GM12864 (cell line): ENCODE results near the gene NTSR1.

Experiments used
- DNase-seq: peaks from one replicate; pipeline ENCODE4 v3.0.0-alpha.2; 2011; ENCODE audit warnings: low read depth
- H3K4me3 ChIP-seq: 2 replicates; pipeline ENCODE4 v1.5.1; 2011; ENCODE audit warnings: mild to moderate bottlenecking, low read depth, low read length, control low read depth
- CTCF ChIP-seq: IDR thresholded peaks from 2 replicates; pipeline ENCODE4 v1.5.1; 2011; ENCODE audit warnings: low read depth, mild to moderate bottlenecking, moderate library complexity, low read length, control low read depth, inconsistent platforms; ENCODE audit errors: missing control alignments

The NTSR1 gene

GRCh38 chr20:62697468-62697912 lies 11.1 kb upstream of the NTSR1 start:
- no peak overlapping the region for H3K4me3 ChIP-seq
- DNase-seq, result no peak
- TF ChIP-seq CTCF, result no peak

- DNase-seq, result no peak
- no peak overlapping the region for H3K4me3 ChIP-seq
- TF ChIP-seq CTCF, result no peak
These were observed 10.4 kb upstream of the NTSR1 start for GRCh38 chr20:62698231-62698630.

GRCh38 chr20:62699296-62699695 lies 9.3 kb upstream of the NTSR1 start:
- no peak for TF ChIP-seq CTCF
- no peak overlapping the region for H3K4me3 ChIP-seq
- DNase-seq, result no peak

- no peak for DNase-seq
- TF ChIP-seq CTCF, result no peak
- no peak overlapping the region for H3K4me3 ChIP-seq
These were observed 8.9 kb upstream of the NTSR1 start for GRCh38 chr20:62699741-62700140.

GRCh38 chr20:62700261-62700930 lies 8.2 kb upstream of the NTSR1 start:
- TF ChIP-seq CTCF, result no peak
- no peak overlapping the region for H3K4me3 ChIP-seq

GRCh38 chr20:62701161-62702012 lies 7.2 kb upstream of the NTSR1 start:
- TF ChIP-seq CTCF, result no peak
- H3K4me3 ChIP-seq, result no peak overlapping the region
- DNase-seq, result no peak

More at GRCh38 chr20:62700261-62700930, 8.2 kb upstream of the NTSR1 start:
- DNase-seq, result no peak
